ENCODE data around the gene SALL1.

Gene SALL1

GRCh38 chr16:51107742-51108141 lies 43.3 kb downstream of the SALL1 start:
- DNase-seq, result no peak

- DNase-seq, result no peak
Observed at GRCh38 chr16:51106535-51106934, 44.5 kb downstream of the SALL1 start.

- DNase-seq, result no peak
Observed at GRCh38 chr16:51103590-51103989, 47.5 kb downstream of the SALL1 start.

GRCh38 chr16:51097729-51098128 lies 53.3 kb downstream of the SALL1 start:
- DNase-seq, result no peak

GRCh38 chr16:51095890-51096626 lies 55.0 kb downstream of the SALL1 start:
- DNase-seq, result no peak

- no peak for DNase-seq
Observed at GRCh38 chr16:51095084-51095881, 55.8 kb downstream of the SALL1 start.

GRCh38 chr16:51093726-51094280 lies 57.3 kb downstream of the SALL1 start:
- DNase-seq, result no peak
